Measurements from ENCODE around the gene LLPH.

- no peak for TF ChIP-seq USF2 (IDR thresholded peaks at IDR 0.05; ENCODE audit: borderline replicate concordance, low read depth, low read length)
- TF ChIP-seq CTCF (IDR thresholded peaks at IDR 0.05) = no peak
- TF ChIP-seq RFX5 (IDR thresholded peaks at IDR 0.05; ENCODE audit: low read length) = no peak
- TF ChIP-seq EP300 (IDR thresholded peaks at IDR 0.05; ENCODE audit: borderline replicate concordance in 1 of 2, low read depth in 1 of 2, low read length in 1 of 2) = no peak
- no peak for TF ChIP-seq POLR2AphosphoS5 (IDR thresholded peaks at IDR 0.05; ENCODE audit: low read depth, low read length)
- no peak for TF ChIP-seq NFIC (IDR thresholded peaks at IDR 0.05; ENCODE audit: borderline replicate concordance)
- TF ChIP-seq SIN3A (IDR thresholded peaks at IDR 0.05; ENCODE audit: borderline replicate concordance, low read depth, low read length) = no peak
- TF ChIP-seq TAF1 (IDR thresholded peaks at IDR 0.05; ENCODE audit: borderline replicate concordance, low read depth, low read length) = no peak
- TF ChIP-seq REST (IDR thresholded peaks at IDR 0.05; ENCODE audit: low read depth, low read length) = no peak
- TF ChIP-seq NRF1 (IDR thresholded peaks at IDR 0.05; ENCODE audit: low read depth, low read length) = no peak
- no peak for TF ChIP-seq ELF1 (IDR thresholded peaks at IDR 0.05)
These were observed 34.6 kb upstream of the LLPH start for GRCh38 chr12:66165141-66165540.

All from SK-N-SH (cell line).